GM18907 (cell line): ENCODE results near the gene TRIM71.

Experiments used
- ATAC-seq: cut with Tn5 transposase; IDR thresholded peaks from one replicate; pipeline ENCODE4 v1.9.1; 2021; ENCODE audit warnings: mild to moderate bottlenecking, moderate library complexity; ENCODE audit not compliant: unreplicated experiment

The TRIM71 gene

DNA sequence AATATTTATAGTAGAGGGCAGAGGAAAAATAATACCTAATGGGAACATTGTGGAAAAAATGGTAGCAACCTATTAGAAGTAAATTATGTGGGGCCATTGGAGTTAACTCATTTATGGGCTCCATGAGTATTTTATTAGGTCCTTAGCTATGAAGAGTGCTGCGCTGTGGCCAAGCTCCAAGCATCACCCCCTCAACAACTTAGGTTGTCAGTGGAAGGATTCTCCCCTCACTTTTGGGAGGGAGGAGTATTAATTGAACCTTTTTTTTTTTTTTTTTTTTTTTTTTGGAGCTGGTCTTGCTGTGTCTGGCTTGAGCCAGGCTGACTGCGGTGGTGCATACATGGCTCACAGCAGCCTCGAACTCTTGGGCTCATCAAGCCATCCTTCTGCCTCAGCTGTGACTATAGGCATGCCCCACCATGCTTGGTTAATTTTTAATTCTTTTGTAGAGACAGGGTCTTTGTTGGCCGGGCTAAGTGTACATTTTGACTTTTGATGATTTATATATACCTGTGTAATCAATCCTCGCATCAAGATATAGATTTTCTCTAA is 45.2 kb downstream of the TRIM71 start:
- no peak for ATAC-seq

GRCh38 chr3:32865383-32865782 is 47.6 kb downstream of the TRIM71 start:
- no peak for ATAC-seq

GRCh38 chr3:32866533-32866932 is 48.7 kb downstream of the TRIM71 start:
- ATAC-seq, result no peak

GRCh38 chr3:32867954-32868353 is 50.2 kb downstream of the TRIM71 start:
- ATAC-seq, result no peak

GRCh38 chr3:32868719-32869512 is 51.1 kb downstream of the TRIM71 start:
- no peak for ATAC-seq

GRCh38 chr3:32869513-32870047 is 51.8 kb downstream of the TRIM71 start:
- ATAC-seq, result no peak

GRCh38 chr3:32870373-32871095 is 52.7 kb downstream of the TRIM71 start:
- no peak for ATAC-seq

DNA sequence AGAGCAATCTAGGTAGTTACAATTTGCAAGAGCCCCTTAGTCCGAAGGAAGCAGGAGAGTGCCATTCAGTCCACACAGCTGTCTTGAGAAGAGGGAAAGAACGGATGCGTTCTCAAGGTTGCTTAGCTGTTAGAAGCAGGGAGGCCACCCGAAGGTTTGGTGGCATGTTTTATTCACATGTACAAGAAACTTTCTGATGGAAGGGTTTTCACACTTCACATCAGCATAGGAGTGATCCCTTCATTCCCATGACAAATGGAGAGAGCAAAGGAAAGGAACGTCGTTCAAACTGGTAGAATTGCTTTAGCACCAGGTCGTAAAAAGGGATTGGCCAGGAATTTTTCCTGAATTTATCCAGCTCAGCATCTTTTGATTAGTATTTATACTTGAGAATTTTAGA is 53.5 kb downstream of the TRIM71 start:
- ATAC-seq, result no peak

DNA sequence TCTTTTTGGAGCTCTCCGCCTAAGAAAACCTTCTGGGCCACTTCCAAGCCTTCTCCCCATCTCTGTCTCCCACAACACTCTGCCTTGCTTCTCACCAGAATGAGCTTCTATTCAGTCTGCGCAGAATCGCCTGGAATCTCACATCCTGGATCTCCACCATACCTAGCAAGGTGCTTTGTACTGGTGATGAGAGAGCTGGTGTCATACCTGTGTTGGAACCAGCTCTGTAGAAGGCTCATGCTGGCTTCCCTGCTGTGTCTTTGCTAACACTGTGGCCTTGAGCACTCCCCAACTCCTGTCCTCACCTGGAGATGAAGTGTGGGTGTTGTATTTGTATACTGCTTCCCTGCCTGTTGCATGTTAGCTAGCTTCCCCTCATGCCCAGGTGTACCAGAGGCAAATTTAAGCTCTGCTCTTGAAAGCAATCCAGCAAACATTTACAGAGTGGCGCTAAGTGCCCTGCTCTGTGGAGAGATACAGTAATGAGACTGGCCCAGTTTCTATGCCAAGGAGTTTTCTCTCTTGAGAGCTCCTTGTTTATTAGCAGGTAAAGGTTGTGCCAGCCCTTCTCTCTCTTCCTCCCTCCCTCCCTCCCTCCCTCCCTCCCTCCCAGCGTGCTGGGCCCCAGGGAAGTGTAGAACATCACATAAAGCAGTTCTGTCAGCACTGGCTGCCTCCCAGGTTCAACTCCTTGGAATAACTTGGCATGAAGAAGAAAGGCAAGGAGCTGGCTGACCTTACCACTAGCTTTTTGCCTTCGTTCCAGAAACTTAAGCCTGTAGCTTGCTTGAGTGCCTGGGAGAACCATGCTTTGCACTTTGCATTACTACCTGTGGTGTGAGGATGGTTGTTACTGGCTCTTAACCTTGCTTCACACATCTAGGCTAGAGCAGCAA is 54.9 kb downstream of the TRIM71 start:
- ATAC-seq, result no peak

DNA sequence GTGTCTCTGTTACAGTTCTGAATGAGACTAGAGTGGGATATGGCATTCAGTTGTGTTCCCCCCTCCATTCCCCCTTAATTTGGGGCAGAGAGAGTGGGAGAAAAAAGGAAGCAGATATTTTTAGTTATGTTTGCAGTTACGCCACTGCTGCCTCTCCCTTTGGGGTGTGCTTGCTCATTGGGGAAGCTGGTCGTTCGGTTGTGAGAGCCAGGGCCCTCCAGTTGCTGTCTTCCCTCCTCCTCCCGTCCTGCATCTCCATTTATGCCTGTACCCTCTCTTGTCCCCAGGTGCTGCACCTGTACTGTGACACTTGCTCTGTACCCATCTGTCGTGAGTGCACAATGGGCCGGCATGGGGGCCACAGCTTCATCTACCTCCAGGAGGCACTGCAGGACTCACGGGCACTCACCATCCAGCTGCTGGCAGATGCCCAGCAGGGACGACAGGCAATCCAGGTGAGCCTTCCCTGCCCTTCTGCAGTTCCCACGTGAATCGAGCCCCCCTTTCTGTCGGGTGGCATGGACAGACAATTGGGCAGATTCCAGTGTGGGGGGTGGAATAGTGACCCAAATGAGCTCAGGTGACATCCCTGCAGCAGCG is 55.8 kb downstream of the TRIM71 start:
- ATAC-seq, result no peak

GRCh38 chr3:32876920-32877319 is 59.1 kb downstream of the TRIM71 start:
- ATAC-seq, result no peak

DNA sequence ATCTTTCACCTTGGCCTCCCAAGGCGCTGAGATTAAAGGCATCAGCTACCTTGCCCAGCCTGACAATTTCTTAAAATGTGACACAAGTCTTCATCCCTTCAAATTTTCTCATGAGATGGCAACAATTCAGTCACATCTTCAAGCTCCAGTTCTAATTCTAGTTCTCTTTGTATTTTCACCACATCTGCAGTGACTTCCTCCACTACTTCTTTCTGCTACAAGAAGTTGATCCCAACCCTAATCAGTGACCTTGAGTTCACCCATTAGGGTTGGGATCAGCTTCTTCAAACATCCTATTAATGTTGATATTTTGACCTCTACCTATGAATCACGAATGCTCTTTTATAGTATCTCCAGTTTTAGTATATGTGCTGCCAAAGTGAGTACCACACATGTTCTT is 59.8 kb downstream of the TRIM71 start:
- no peak for ATAC-seq

- ATAC-seq, result no peak
Measured at GRCh38 chr3:32880225-32880624, 62.4 kb downstream of the TRIM71 start.

- no peak for ATAC-seq
Measured at GRCh38 chr3:32881624-32882023, 63.8 kb downstream of the TRIM71 start.

GRCh38 chr3:32882189-32882588 is 64.4 kb downstream of the TRIM71 start:
- peak; percentile 64 for ATAC-seq

DNA sequence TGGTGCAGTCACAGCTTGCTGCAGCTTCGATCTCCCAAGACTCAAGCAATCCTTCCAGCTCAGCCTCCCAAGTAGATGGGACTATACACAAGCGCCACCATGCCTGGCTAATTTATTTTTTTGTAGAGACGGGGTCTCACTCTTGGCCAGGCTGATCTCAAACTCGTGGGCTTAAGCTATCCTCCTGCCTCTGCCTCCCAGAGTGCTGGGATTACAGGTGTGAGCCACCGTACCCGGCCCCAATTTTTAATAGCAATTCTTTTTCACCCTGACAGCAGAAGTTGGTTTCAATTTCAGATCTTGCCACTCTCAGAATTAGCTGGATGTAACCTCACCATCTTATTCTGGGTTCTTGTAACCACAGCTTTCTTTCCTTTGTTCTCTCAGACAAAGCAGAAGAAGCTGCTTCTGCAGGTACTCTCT is 64.8 kb downstream of the TRIM71 start:
- ATAC-seq, result peak; percentile 87

DNA sequence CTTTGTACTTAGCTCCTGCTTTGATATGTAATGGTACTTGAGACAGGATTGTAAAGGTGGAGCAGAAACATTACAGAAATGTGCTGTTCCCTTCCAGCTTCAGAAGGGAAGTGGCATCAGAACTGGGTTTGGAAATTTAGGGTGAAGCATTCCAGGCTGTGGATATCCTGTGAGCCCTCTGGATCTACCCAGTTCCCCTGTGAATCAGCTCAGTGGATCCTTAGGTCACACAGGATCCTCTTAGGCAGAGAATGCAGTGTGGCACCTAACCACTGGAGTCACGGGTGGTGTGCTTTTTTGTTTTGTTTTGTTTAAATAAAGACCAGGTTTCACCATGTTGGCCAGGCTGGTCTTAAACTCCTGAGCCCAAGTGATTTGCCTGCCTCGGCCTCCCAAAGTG is 66.0 kb downstream of the TRIM71 start:
- no peak for ATAC-seq

DNA sequence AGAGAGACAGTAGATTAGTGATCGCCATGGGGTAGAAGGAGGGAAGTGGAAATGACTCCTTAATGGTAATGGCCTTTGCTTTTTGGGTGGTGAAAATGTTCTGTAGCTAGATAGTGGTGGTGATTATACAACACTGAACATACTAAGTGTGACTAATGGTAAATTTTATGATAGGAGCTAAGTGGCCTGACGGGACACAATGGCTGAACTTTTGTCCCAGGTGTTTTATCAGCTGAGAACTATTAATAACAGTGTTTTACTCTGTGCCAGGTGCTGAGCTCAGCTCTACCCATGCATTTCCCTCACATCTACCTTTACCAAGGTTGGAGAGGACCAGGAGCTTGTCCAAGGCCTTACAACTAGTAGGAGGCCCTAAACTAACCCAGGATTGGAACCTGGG is 66.8 kb downstream of the TRIM71 start:
- no peak for ATAC-seq

- ATAC-seq, result no peak
Measured at GRCh38 chr3:32885283-32885901, 67.6 kb downstream of the TRIM71 start.

DNA sequence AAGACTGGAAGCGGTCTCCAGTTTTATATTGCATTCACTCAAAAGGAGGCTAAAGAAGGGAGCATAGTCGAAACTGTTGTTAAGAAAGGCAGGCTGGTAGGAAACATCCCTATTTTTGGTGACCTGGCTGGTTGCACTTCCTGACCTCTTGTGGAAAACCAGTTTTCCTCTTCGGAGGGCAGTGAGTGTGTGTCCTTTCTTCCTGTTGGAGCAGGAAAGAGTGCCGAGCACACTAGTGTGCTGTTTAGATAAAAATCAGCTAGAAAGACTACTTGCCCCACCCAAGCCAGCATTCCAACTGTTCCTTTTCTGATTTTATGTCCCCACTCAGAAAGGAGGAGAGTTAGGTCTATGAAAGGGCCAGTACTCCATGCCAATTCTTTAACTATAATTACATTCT is 68.5 kb downstream of the TRIM71 start:
- ATAC-seq, result no peak
